Measurements from ENCODE around the gene UGCG. TPM values are rescaled to one million over a fixed set of nuclear protein-coding genes. Genes with fewer than 3 reads are reported as not detected.
"Not testable (repeated sequence)": the region's sequence is repeated elsewhere in the genome, so short reads cannot be mapped to it uniquely, and the experiment has no call there.

UGCG gene
- total RNA-seq, 2 donors from 2014 or later: 14.8 to 19.0 TPM

DNA sequence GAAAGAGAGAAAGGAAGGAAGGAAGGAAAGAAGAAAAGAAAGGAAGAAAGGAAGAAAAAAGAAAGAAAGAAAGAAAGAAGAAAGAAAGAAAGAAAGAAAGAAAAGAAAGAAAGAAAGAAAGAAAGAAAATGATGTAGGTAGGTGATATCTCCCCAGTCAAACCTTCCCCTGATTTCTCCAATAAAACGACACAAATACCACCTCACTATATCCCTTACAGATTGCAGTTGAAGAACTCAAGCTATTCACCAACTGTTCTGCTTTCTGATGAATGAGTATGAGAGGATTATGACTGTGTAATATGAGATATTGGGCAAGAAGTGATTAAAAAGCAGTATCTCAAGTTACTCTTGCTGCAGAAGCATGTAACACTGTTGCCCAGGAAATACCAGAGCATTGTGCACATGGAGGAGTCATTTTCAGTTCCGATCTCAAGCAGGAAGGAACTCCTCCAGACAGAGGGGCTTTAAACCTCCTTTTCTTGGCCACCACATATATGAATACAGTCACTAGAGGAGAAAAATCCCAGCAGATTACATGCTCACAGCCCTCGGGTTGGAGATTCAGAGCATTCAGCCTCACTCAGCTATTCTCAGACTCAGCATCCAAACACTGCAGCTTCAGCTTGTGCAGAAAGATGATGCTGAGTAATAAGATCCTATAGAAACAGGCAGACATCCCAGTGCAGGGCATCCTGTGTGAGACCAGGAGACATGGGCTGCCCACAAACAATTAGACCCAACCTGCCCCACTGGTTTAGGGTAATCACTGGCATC, 61.4 kb downstream of the UGCG start:
- no peaks in the 10 kb centered on the region for H3K36me3 Mint-ChIP-seq
- peak; percentile 81 to 84 for ATAC-seq
- no peak for DNase-seq (ENCODE audit: low spot score)
- H3K4me1 Mint-ChIP-seq (ENCODE audit: low read depth in 2 of 2): peaks cover 9% of the 10 kb centered on the region in 2 donors
- peak overlapping the region in 1 of 2 donors; percentile 32 for H3K27ac Mint-ChIP-seq
- H3K9me3 Mint-ChIP-seq: no peaks in the 10 kb centered on the region
- H3K4me3 Mint-ChIP-seq: peak overlapping the region; percentile 48
- H3K27me3 Mint-ChIP-seq: peaks cover 0 to 28% of the 10 kb centered on the region in 2 donors

DNA sequence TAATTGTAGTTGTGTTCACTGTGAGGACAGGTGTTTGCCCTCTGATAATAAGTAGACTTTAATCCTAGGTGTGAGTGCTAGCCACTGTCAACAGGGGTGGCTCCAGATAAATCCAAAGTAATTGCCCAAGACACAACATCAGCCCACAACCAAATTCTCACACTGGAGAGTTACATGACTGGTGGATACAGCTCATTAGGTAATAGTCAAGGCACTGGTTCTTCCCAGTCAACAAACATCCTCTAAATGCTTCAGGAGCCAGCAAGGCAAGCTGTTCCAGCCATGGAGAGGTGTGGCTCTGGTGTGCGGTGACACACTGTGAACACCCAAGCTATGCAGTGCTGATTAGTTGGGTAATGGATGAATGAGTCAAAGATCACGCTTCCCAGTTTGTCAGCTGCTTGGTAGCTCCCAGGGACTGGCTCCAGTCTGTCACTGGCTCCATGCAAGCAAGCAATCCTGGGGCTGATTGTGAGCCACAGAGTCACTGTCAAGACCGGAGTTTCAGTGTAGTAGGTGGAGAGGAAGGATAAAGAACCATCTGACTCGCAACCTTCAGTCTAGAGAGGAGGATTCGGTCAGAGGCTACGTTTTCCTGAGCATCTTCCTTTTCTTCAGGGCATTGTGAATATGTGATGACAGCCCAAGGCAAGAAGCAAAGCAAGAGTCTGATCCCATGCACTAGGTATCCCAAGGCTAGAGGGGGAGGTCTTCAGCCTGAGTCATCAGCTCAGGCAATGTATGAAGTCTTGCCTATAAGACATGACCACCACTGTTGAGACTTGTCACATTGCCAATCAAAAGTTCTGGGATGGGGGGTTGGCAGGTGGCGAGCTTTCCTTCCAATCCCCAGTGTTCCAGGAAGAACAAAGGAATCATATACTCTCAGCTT, 63.1 kb downstream of the UGCG start:
- Mint-ChIP-seq H3K4me3 (no peak overlapping the region), H3K4me1 (ENCODE audit: low read depth in 2 of 2) (peaks cover 9% of the 10 kb centered on the region in 2 donors), H3K36me3 (no peaks in the 10 kb centered on the region), H3K27me3 (peaks cover 0 to 25% of the 10 kb centered on the region in 2 donors), H3K27ac (no peak overlapping the region), H3K9me3 (no peaks in the 10 kb centered on the region)
- ATAC-seq: no peak
- no peak for DNase-seq (ENCODE audit: low spot score)

DNA sequence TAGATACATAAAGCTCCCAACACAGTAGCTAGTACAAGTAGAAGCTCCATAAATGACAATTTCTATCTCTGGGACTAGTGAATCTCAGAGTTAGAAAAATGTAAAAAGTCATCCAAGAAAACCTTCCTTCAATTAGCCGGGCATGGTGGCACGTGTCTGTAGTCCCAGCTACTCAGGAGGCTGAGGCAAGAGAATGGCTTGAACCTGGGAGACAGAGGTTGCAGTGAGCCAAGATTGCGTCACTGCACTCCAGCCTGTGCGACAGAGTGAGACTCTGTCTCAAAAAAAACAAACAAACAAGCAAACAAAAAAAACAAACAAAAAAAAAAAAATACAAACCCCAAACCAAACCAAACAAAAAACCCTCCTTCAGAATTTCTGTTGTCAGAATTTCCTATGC, 63.9 kb downstream of the UGCG start:
- not testable (repeated sequence) for H3K36me3 Mint-ChIP-seq; H3K9me3 Mint-ChIP-seq; ATAC-seq; H3K4me3 Mint-ChIP-seq; H3K27ac Mint-ChIP-seq; DNase-seq (ENCODE audit: low spot score)
- Mint-ChIP-seq H3K27me3 (peaks cover 7 to 30% of the 10 kb centered on the region in 2 donors), H3K4me1 (ENCODE audit: low read depth in 2 of 2) (peaks cover 13% of the 10 kb centered on the region in 2 donors)

GRCh38 chr9:111961009-111961408, 64.4 kb downstream of the UGCG start:
- Mint-ChIP-seq H3K27me3 (peaks cover 10 to 32% of the 10 kb centered on the region in 2 donors), H3K4me3 (no peak overlapping the region), H3K9me3 (no peaks in the 10 kb centered on the region), H3K4me1 (ENCODE audit: low read depth in 2 of 2) (peaks cover 16% of the 10 kb centered on the region in 2 donors), H3K27ac (no peak overlapping the region), H3K36me3 (no peaks in the 10 kb centered on the region)
- ATAC-seq: no peak
- DNase-seq (ENCODE audit: low spot score): no peak

DNA sequence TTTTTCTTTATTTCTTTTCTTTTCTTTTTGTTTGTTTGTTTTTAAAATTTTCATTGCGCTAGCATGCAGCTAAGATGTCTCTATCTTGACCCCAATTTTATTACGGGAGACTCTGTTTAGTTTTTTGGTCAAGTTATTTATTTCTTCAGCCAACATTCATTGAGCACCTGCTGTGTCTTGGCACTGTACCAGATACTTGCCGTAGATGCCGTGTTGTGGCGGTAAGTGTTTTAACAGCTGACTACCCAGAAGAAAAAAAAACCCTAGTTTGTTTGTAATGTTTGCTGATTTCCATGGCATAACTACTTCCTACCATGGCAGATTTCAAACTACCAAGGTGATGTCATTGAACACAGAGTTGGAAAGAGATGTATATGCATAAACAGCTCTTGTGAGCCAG, 65.0 kb downstream of the UGCG start:
- no peak for ATAC-seq
- H3K4me1 Mint-ChIP-seq (ENCODE audit: low read depth in 2 of 2): peaks cover 16% of the 10 kb centered on the region in 2 donors
- no peak overlapping the region for H3K27ac Mint-ChIP-seq
- peaks cover 10 to 29% of the 10 kb centered on the region in 2 donors for H3K27me3 Mint-ChIP-seq
- no peak for DNase-seq (ENCODE audit: low spot score)
- no peaks in the 10 kb centered on the region for H3K36me3 Mint-ChIP-seq
- no peak overlapping the region for H3K4me3 Mint-ChIP-seq
- H3K9me3 Mint-ChIP-seq: no peaks in the 10 kb centered on the region

DNA sequence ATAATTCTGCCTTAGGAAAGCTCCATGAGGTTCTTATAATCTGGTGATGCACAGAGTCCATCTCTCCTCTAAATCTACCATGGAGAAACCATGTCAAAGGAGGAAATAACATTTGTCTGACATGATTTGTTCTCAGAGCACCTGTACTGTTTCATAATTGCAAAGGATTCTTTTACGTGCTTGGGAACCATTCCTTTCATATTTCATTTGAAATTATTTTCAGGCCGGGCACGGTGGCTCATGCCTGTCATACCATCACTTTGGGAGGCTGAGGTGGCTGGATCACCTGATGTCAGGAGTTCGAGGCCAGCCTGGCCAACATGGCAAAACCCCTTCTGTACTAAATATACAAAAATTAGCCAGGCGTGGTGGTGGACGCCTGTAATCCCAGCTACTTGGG, 65.4 kb downstream of the UGCG start:
- H3K9me3 Mint-ChIP-seq: no peaks in the 10 kb centered on the region
- peaks cover 16% of the 10 kb centered on the region in 2 donors for H3K4me1 Mint-ChIP-seq (ENCODE audit: low read depth in 2 of 2)
- ATAC-seq: no peak
- no peaks in the 10 kb centered on the region for H3K36me3 Mint-ChIP-seq
- no peak for DNase-seq (ENCODE audit: low spot score)
- H3K27me3 Mint-ChIP-seq: peaks cover 10 to 29% of the 10 kb centered on the region in 2 donors
- no peak overlapping the region for H3K4me3 Mint-ChIP-seq
- no peak overlapping the region for H3K27ac Mint-ChIP-seq

DNA sequence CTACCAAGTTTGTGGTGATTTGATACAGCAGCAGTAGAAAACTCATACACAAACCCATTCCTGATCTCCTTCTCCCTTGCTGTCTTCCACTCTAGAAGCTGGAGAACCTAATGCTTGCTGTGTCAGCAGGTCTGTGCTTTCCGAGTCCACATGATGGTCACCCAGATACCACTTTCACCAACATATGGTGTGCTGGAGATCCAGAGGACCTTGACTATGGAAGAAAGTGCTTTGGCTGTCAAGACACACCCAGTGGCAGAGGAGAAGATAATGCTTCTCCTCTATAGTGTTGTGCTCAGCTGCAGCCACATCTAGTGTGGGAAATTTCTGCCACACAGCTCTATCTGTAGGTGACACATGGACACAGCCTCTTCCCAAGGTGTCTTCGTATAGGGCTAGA, 67.4 kb downstream of the UGCG start:
- Mint-ChIP-seq H3K4me3 (no peak overlapping the region), H3K27me3 (peaks cover 10 to 21% of the 10 kb centered on the region in 2 donors), H3K4me1 (ENCODE audit: low read depth in 2 of 2) (peaks cover 7 to 8% of the 10 kb centered on the region in 2 donors), H3K9me3 (no peaks in the 10 kb centered on the region), H3K27ac (no peak overlapping the region), H3K36me3 (no peaks in the 10 kb centered on the region)
- ATAC-seq (no peak), DNase-seq (ENCODE audit: low spot score) (no peak)

DNA sequence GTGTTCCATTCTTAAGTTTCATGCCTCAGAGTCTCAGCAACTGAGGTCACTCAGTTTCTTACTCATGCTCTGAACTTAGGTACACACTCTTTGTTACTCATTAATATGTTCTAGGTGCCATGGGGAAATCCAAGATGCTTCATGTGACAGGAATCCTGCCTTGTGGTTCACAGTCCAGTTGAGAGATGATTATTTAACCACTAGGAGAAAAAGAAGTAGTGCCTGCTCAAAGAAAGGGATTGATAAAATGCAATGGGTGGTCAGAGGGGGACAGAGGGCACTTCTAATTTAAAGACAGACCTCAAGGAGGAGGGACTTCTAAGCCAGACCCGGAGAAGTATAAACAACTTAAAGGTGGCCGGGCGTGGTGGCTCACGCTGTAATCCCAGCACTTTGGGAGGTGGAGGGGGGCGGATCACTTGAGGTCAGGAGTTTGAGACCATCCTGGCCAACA, 69.0 kb downstream of the UGCG start:
- Mint-ChIP-seq H3K4me3 (no peak overlapping the region), H3K27me3 (peaks cover 10 to 16% of the 10 kb centered on the region in 2 donors), H3K9me3 (no peaks in the 10 kb centered on the region), H3K36me3 (no peaks in the 10 kb centered on the region), H3K27ac (peak overlapping the region; percentile 1 to 32), H3K4me1 (ENCODE audit: low read depth in 2 of 2) (peaks cover 7 to 8% of the 10 kb centered on the region in 2 donors)
- peak; percentile 64 to 75 for ATAC-seq
- DNase-seq (ENCODE audit: low spot score): no peak

GRCh38 chr9:111966124-111966723, 69.6 kb downstream of the UGCG start:
- ATAC-seq (no peak), DNase-seq (ENCODE audit: low spot score) (no peak)
- no peaks in the 10 kb centered on the region for H3K36me3 Mint-ChIP-seq
- H3K27ac Mint-ChIP-seq: no peak overlapping the region
- no peak overlapping the region for H3K4me3 Mint-ChIP-seq
- H3K9me3 Mint-ChIP-seq: no peaks in the 10 kb centered on the region
- H3K27me3 Mint-ChIP-seq: peaks cover 10 to 14% of the 10 kb centered on the region in 2 donors
- H3K4me1 Mint-ChIP-seq (ENCODE audit: low read depth in 2 of 2): peaks cover 7 to 8% of the 10 kb centered on the region in 2 donors

- H3K36me3 Mint-ChIP-seq: no peaks in the 10 kb centered on the region
- H3K4me1 Mint-ChIP-seq (ENCODE audit: low read depth in 2 of 2): peaks cover 7 to 8% of the 10 kb centered on the region in 2 donors
- peak in 1 of 2 donors; percentile 62 for ATAC-seq
- no peak overlapping the region for H3K4me3 Mint-ChIP-seq
- no peaks in the 10 kb centered on the region for H3K9me3 Mint-ChIP-seq
- no peak overlapping the region for H3K27ac Mint-ChIP-seq
- H3K27me3 Mint-ChIP-seq: peaks cover 10% of the 10 kb centered on the region in 2 donors
- DNase-seq (ENCODE audit: low spot score): no peak
Measured at GRCh38 chr9:111966861-111967291, 70.3 kb downstream of the UGCG start.

DNA sequence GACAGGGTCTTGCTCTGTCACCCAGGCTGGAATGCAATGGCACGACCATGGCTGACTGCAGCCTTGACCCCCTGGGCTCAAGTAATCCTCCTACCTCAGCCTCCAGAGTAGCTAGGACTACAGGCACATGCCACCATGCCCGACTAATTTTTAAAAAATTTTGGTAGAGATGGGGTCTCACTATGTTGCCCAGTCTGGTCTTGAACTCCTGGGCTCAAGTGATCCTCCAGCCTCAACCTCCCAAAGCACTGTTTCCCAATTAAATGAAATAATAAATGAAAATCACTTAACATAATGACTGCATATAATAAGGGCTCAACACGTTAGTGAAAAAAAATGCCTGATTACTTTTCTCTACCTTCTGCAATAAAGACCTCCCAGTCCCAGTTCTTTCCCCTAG, 71.0 kb downstream of the UGCG start:
- Mint-ChIP-seq H3K4me3 (no peak overlapping the region), H3K27me3 (peaks cover 10% of the 10 kb centered on the region in 2 donors), H3K9me3 (no peaks in the 10 kb centered on the region), H3K36me3 (no peaks in the 10 kb centered on the region), H3K4me1 (ENCODE audit: low read depth in 2 of 2) (peaks cover 7 to 8% of the 10 kb centered on the region in 2 donors), H3K27ac (no peak overlapping the region)
- no peak for ATAC-seq
- DNase-seq (ENCODE audit: low spot score): no peak

- ATAC-seq (no peak), DNase-seq (ENCODE audit: low spot score) (no peak)
- Mint-ChIP-seq H3K9me3 (no peaks in the 10 kb centered on the region), H3K4me3 (no peak overlapping the region), H3K27ac (no peak overlapping the region), H3K36me3 (no peaks in the 10 kb centered on the region), H3K27me3 (peaks cover 7 to 10% of the 10 kb centered on the region in 2 donors), H3K4me1 (ENCODE audit: low read depth in 2 of 2) (peaks cover 7 to 8% of the 10 kb centered on the region in 2 donors)
Measured at GRCh38 chr9:111969061-111969460, 72.4 kb downstream of the UGCG start.

GRCh38 chr9:111969622-111970021, 73.0 kb downstream of the UGCG start:
- no peak overlapping the region for H3K27ac Mint-ChIP-seq
- no peak overlapping the region for H3K4me3 Mint-ChIP-seq
- peaks cover 7 to 10% of the 10 kb centered on the region in 2 donors for H3K27me3 Mint-ChIP-seq
- H3K9me3 Mint-ChIP-seq: no peaks in the 10 kb centered on the region
- no peaks in the 10 kb centered on the region for H3K36me3 Mint-ChIP-seq
- no peak for ATAC-seq
- DNase-seq (ENCODE audit: low spot score): no peak
- H3K4me1 Mint-ChIP-seq (ENCODE audit: low read depth in 2 of 2): peaks cover 7 to 8% of the 10 kb centered on the region in 2 donors
